GM19463 (cell line): ENCODE measurements around the gene TSNAXIP1.

ENCODE experiments used
- ATAC-seq: cut with Tn5 transposase; IDR thresholded peaks from one replicate; pipeline ENCODE4 v1.9.1; 2021; ENCODE audit warnings: mild to moderate bottlenecking, moderate library complexity; ENCODE audit not compliant: unreplicated experiment

TSNAXIP1 gene

GRCh38 chr16:67806428-67807147 lies at the start of gene TSNAXIP1, which contains the start of gene RANBP10:
TSS of gene TSNAXIP1 (plus strand) at chr16:67806889. CDS start at chr16:67807150, 261 bp downstream.
TSS of gene RANBP10 (minus strand) at chr16:67806560. CDS start at chr16:67806536, 24 bp downstream.
- ATAC-seq, result peak; percentile 86

GRCh38 chr16:67758006-67758405 lies 48.7 kb upstream of the TSNAXIP1 start:
- no peak for ATAC-seq

GRCh38 chr16:67758966-67759365 lies 47.7 kb upstream of the TSNAXIP1 start:
- ATAC-seq, result no peak

- ATAC-seq, result no peak
Measured at GRCh38 chr16:67760206-67760955, 46.3 kb upstream of the TSNAXIP1 start.

- no peak for ATAC-seq
Measured at GRCh38 chr16:67760956-67761230, 45.8 kb upstream of the TSNAXIP1 start.

- no peak for ATAC-seq
Measured at GRCh38 chr16:67761924-67762323, 44.8 kb upstream of the TSNAXIP1 start.

- no peak for ATAC-seq
Measured at GRCh38 chr16:67762385-67762784, 44.3 kb upstream of the TSNAXIP1 start.

- ATAC-seq, result no peak
Measured at GRCh38 chr16:67763066-67763465, 43.6 kb upstream of the TSNAXIP1 start.

- no peak for ATAC-seq
Measured at GRCh38 chr16:67764158-67764667, 42.5 kb upstream of the TSNAXIP1 start.

GRCh38 chr16:67766291-67766690 lies 40.4 kb upstream of the TSNAXIP1 start:
- no peak for ATAC-seq

- ATAC-seq, result no peak
Measured at GRCh38 chr16:67767953-67768352, 38.7 kb upstream of the TSNAXIP1 start.

GRCh38 chr16:67770346-67770991 lies 36.2 kb upstream of the TSNAXIP1 start:
- no peak for ATAC-seq

GRCh38 chr16:67773099-67773498 lies 33.6 kb upstream of the TSNAXIP1 start:
- no peak for ATAC-seq

- no peak for ATAC-seq
Measured at GRCh38 chr16:67773569-67774456, 32.9 kb upstream of the TSNAXIP1 start.

GRCh38 chr16:67774457-67774853 lies 32.2 kb upstream of the TSNAXIP1 start:
- ATAC-seq, result no peak

GRCh38 chr16:67775273-67775672 lies 31.4 kb upstream of the TSNAXIP1 start:
- no peak for ATAC-seq

- no peak for ATAC-seq
Measured at GRCh38 chr16:67779256-67780014, 27.3 kb upstream of the TSNAXIP1 start.

GRCh38 chr16:67780847-67781564 lies 25.7 kb upstream of the TSNAXIP1 start:
- ATAC-seq, result no peak

GRCh38 chr16:67781565-67781921 lies 25.1 kb upstream of the TSNAXIP1 start:
- no peak for ATAC-seq
